Hematopoietic multipotent progenitor cell treated with erythropoietin and hydrocortisone succinate and interleukin-3 and kit ligand, for 4 days (in vitro differentiated cells): ENCODE results near the gene EFNB1.
A peak's percentile ranks its signal among the peaks of the same experiment; 100 is the strongest.

Experiments used
- DNase-seq: peaks from one replicate; pipeline ENCODE4 v3.0.0-alpha.2; 2015

The EFNB1 gene

DNA sequence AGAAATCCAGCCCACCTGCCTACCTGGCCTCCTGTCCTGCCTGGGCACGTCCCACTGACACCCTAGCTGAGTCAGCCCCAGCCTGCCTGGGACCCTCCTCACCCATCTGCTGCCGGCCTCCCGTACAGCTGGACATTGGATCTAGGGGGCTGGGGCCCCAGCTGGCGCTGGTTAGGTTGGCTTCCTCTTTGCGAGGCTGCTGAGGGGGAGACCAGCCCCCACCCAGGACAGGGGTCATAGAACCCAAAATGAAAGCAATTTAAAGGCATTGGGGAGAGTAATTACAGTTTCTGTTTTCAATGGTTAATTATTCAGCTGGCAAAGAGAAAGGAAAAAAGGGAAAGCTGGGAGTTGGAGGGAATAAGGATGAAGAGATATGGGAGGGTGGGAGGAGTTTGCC, 15.8 kb downstream of the EFNB1 start:
- no peak for DNase-seq

- DNase-seq, result no peak
Measured at GRCh38 chrX:68846536-68846935, 17.7 kb downstream of the EFNB1 start.

DNA sequence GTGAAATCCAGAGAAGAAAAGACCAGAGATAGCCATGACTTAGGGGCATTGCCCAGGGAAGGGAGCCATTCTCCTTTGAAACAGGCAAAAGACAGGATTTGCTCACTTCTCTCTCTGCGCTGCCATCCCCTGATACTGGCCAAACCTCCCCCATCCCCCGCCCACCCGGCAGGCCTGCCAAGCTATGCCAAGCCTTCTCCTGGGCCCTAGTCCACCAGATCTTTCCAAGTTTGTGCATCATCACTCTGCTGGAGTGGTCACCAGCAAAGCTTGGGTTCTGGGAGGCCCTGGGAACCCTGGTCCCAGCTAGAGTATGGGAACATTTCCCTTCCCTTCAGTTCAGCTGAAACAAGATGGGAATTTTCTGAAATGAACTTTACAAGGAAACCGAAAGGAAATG, 18.4 kb downstream of the EFNB1 start:
- no peak for DNase-seq

- no peak for DNase-seq
Measured at GRCh38 chrX:68848189-68848940, 19.5 kb downstream of the EFNB1 start.

GRCh38 chrX:68851082-68851481, 22.3 kb downstream of the EFNB1 start:
- DNase-seq, result no peak

DNA sequence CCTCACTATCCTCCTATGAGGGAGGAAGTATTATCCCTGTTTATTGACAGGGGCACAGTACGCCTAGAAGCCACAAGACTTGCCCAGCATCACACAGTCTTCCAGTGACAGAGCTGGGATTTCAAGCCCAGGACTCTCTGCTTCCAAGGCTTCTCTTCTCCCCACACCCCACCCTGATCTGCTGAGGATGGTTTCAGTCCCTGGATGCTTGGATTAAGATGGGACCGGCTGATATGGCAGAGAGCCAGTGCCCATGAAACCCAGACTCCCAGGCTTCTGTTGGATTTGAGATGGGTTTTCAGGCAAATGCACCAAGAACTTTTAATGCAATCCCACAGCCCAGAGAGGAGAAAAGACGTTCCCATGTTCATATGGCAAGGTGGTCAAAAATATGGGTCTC, 23.2 kb downstream of the EFNB1 start:
- no peak for DNase-seq

DNA sequence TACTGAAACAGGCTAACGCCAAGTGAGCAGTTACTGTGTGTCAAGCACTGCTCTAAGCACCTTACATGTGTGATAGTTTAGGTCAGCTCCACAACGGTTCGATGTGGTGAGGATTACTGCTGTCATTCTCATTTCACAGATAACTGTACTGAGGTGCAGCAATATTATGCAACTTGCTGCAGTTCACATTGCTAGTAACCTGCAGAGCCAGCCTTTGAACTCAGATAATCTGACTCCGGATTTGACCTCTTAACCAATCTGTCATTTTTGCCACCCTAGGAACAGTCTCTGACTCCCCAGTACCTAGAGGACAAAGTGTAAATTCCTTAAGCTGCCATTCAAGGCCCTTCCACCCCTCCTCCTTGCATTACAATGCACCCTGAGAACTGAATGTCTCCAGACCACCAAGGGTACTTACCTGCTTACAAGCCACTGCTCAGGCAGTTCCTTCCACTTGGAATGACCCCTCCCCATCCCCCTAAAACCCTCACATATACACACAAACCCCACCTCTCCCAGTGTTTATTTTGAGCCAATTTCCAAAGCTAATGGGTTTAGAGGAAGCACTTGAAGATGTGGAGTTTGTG, 24.9 kb downstream of the EFNB1 start:
- DNase-seq, result no peak

DNA sequence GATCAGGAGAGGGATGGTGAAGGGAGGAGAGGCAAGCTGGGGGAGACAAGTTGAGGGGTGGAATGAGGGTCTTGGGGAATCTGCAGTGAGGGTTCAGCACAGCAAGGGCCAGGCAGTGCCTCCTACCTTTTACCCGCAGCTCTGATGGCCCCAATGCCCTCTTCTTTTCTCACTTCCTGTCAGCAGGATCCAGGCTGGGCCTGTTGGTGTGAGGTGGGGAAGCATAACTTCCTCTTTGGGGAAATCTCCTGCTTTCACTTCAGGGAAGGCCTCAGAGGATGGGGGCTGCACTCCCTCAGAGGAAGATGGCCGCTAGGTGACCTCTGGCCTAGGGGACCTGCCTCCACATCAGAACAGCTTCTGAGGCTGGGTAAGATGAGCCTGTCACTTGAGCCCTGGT, 36.5 kb downstream of the EFNB1 start:
- DNase-seq, result no peak

- DNase-seq, result no peak
Measured at GRCh38 chrX:68865926-68866325, 37.1 kb downstream of the EFNB1 start.

DNA sequence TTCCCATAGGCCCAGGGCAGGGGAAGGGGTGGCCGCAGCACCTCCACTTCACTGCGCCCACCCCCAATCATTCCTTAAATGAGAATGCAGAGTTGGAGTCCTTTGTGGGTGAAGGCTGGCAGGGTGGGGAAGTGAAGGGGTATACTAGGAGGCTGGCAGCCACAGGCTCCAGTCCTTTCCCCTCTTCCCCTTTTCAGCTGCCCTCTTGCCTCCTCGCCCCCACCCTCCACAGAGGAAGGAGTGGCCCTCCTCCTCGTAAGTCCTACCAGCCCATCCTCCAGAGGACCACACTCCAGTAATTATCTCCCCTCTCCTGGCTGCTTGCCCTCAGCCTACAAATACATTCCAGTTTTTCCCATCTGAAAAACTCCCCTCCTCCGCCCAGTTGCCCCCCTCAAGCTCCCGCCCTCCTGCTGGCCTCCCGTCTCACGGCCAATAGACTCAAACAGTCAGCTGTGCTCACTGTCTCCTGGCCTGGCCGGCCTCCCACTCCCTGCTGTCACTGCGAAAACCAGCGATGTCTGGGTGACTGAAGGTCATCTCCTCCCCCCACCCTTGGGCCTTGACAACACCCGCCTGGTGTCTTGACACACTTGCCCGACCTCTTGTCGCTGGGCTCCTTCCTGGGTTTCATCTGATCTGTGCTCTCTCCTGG, 38.8 kb downstream of the EFNB1 start:
- peak; percentile 18 for DNase-seq

DNA sequence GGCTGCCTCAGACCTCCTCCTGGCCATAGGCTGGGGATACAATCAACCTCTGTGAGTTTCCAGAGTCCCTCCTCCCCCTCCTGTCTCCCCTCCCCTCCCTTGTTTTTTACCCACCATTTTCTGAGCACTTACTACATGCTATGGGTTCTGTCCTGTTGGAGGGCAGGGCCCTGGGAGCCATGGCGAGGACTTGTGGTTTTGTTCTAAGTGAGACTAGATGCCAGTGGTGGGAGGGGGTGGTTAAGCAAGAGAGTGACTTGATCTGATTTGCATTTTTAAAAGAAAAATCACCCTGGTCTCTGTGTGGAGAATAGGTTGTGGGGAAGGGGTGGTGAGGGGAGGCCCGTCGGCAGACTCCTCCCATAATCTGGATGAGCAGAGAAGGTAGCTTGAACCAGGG, 39.5 kb downstream of the EFNB1 start:
- DNase-seq, result no peak

DNA sequence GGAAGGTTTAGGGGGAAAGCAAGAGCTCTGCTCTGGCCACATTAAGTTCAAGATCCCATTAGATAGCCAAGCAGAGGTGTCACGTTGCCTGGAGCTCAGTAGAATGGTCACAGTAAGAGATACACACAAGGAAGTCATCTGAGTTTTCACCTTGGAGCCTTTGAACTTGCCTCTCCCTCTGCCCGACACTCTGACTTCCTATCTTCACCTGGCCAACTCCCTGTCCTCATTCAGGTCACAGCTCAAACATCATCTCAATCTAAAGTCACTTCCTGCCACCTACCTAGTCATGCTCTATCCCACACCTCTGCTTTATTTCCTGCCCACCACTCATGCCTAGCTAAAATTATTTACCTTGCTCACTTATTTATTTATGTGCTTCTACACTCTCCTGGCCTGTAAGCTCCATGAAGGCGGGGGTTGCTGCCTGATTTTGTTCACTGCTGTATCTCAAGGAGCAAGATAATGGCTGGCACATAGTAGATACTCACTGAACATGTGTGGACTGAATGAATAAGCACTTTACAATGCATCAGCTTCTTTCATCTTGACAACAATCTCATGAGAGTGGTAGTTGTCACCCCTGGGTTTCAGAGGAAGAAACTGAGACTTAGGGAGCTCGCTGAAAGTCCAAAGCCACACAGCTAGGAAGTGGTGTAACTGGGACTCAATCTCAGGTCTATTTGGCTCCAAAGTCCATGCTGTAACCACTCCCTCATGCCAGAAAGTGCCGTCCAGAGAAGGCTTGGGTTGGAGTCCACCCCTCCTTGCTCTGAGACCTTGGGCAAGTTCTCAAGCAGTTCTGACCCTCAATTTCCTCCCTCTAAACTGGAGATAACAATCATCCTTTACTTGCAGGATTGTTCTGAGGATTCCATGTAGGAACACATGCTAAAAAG, 40.3 kb downstream of the EFNB1 start:
- no peak for DNase-seq

DNA sequence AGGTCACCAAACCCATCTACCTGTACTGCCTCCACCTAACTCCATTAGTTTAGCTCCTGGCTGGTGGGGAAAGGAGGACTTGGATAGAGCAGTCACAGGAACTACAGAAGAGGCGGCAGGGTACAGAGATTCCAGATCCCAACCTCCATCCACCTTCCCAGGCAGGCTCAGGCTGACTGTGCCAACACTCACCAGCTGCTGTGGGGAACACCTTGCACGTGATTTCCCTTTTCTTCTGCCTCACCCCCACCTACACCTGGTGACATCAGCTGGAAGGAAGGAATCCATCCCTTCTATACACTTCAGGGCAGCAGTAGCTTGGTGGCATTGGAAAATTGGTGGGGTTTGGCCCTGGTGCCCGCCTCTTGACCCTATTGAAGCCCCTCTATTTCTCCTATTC, 41.5 kb downstream of the EFNB1 start:
- no peak for DNase-seq

GRCh38 chrX:68872171-68872570, 43.4 kb downstream of the EFNB1 start:
- DNase-seq, result no peak

- DNase-seq, result no peak
Measured at GRCh38 chrX:68874076-68874475, 45.3 kb downstream of the EFNB1 start.

- DNase-seq, result no peak
Measured at GRCh38 chrX:68876731-68877130, 47.9 kb downstream of the EFNB1 start.

GRCh38 chrX:68877606-68878005, 48.8 kb downstream of the EFNB1 start:
- no peak for DNase-seq

DNA sequence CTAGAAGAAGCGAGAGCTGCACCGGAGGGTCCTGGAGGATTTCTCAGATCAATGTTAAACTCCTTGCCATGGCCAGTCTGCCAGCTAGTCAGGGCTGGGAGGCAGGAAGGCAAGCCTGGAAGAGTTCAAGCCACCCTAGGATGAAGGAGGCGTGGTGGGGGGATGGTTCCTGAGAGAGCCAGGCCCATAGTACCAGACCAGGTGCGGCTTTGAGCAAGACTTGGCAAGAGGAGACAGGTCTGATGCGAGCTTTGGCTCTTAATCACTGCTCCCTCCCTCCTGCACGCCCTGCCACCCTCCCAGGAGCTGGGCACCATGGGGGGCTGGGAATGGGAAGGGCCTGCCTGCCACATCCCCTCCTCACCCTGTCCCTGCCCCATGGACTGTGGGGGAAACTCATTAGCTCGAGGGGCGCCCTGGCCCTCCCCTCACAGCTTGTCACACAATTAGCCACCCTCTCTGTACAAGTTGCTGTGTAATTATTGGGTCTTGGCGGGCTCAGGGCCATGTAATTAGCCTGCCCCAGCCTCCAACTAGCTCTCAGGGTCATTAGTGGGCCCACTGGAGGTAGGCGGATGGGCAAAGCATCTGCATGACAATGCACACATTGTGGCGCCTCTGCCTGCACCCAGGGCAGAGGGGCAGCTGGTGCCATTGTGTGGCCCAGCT, 50.3 kb downstream of the EFNB1 start:
- no peak for DNase-seq

DNA sequence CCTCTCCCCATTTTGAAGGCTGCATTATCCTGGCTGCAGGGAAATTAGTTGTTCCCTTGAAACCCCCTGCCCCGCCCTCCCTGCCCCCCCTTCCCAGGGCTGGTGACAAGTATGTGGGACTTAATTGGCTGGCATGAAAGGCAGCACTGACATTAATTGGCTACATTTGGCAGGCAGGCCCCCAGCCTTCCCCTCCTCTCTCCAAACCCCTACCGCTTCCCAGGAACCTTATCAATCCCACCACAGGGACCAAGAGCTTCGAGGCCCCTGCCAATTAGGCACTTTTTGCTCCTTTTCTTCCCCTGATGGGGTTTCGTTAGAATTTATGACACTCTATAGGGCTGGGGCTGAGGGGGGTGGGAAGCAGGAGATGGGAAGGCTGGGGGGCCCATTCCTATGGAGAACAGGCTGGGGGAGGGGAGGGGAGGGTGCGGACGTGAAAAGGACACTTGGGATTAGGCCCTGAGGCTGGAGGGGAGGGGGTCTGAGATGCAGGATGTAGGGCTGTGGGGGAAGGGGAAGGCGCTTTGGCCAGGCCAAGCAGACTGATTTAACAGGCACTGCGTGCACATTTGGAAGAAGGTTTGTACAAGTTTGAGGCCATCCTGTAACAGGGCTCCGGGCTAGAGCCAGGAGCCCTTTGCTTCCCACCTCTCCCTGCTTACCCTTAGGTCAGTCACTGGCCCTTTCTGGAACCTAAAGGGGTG, 52.2 kb downstream of the EFNB1 start:
- no peak for DNase-seq

DNA sequence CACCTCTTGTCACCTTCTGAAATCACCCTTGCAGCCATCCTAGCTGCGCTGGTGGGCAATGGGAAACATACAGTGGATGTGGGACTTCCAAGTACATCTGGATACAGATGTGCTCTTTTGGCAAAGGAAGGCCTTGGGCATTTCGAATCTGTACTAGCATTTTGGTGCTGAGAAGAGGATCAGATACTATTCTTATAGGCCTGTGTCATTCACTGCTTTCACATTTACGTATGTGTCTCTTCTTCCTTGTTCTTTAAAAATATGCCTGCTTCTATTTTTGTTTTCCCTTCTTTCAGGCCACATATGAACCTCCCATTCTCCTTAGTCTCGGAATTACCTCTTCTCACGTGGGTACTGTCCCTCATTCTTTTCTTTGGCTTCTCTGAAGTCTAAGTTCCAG, 53.1 kb downstream of the EFNB1 start:
- DNase-seq, result no peak

- DNase-seq, result no peak
Measured at GRCh38 chrX:68883800-68884199, 55.0 kb downstream of the EFNB1 start.

DNA sequence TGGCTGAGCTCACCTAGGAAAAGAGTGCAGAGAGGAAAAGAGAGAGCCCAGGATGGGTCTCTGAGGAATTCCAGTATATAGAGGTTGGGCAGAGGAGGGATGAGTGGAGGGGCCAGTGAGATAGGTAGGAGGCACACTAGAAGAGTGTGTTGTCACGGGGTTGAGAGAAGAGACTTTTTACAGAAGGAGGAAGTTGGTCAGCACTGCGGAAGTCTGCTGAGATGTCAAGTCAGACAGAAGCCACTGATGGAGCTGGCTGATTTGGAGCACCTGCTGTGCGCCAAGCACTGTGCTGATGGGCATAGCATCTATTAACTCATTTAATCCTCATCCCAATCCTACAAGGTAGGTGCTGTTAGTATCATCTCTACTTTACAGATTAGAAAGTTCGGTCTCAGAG, 60.4 kb downstream of the EFNB1 start:
- peak; percentile 57 for DNase-seq
